ENCODE results near the gene ZNF75A. TPM values are rescaled to one million over a fixed set of nuclear protein-coding genes. Genes with fewer than 3 reads are reported as not detected.
A peak's percentile ranks its signal among the peaks of the same experiment; 100 is the strongest.

The ZNF75A gene
- total RNA-seq, 1 experiment from 2014 or later = 10.3 TPM

- CTCF ChIA-PET = interaction anchor here (2.3 kb wide), 1 partner anchor 15 kb away, joined by 15 read pairs; no protein-coding TSS in a partner anchor
Observed at GRCh38 chr16:3282103-3282729, 23.1 kb upstream of the ZNF75A start.

More at GRCh38 chr16:3282103-3282729, 23.1 kb upstream of the ZNF75A start:
- Histone ChIP-seq H3K4me1 (ENCODE audit: control insufficient read depth in 1 of 2, insufficient read depth in 2 of 2, low read length in 2 of 2) (peaks cover 8 to 21% of the 10 kb centered on the region in 2 experiments; a peak in 2 of 4 replicates), H3K36me3 (ENCODE audit: control insufficient read depth in 1 of 2, insufficient read depth in 2 of 2, low read length in 2 of 2) (peaks cover 12 to 25% of the 10 kb centered on the region in 2 experiments), H2AFZ (ENCODE audit: low read depth, low read length, poor library complexity, severe bottlenecking) (peak overlapping the region; percentile 59), H3K27me3 (ENCODE audit: insufficient read depth, low read length) (peaks cover 4% of the 10 kb centered on the region; the same call in 1 of the 2 replicates), H3K4me3 (replicated peaks in 1 of 2; ENCODE audit: low read depth in 1 of 2, low read length in 2 of 2) (peak overlapping the region; percentile 69 to 91), H3K9me3 (ENCODE audit: control insufficient read depth in 1 of 2, insufficient read depth in 1 of 2, low read depth in 1 of 2, low read length in 2 of 2) (no peaks in the 10 kb centered on the region; a peak in 1 of 4 replicates), H3K9me2 (ENCODE audit: insufficient read depth) (no peaks in the 10 kb centered on the region), H4K20me1 (ENCODE audit: insufficient read depth) (no peaks in the 10 kb centered on the region), H3K4me2 (ENCODE audit: low read length) (peak overlapping the region; percentile 99), H3K27ac (ENCODE audit: low read depth, low read length) (peak overlapping the region; percentile 96), H3K79me2 (ENCODE audit: insufficient read depth, low read length) (peaks cover 38% of the 10 kb centered on the region), H3K9ac (ENCODE audit: low read length) (peak overlapping the region; percentile 83)
- intact Hi-C loops (cut with micrococcal nuclease) = loop anchor here (2.0 kb wide), 1 partner anchor 17 kb away; no protein-coding TSS in a partner anchor
- TF ChIP-seq ATF3 (IDR thresholded peaks at IDR 0.05) (no peak), ZNF274 (IDR thresholded peaks at IDR 0.05; ENCODE audit: low read depth, low read length) (no peak), SIN3A (IDR thresholded peaks at IDR 0.05; ENCODE audit: low read depth) (no peak), MAX (IDR thresholded peaks at IDR 0.05) (no peak), EZH2phosphoT487 (IDR thresholded peaks at IDR 0.05; ENCODE audit: borderline replicate concordance) (no peak), POLR2AphosphoS5 (IDR thresholded peaks at IDR 0.05; ENCODE audit: low read depth, low read length) (no peak), EZH2 (IDR thresholded peaks at IDR 0.05) (no peak), SRF (IDR thresholded peaks at IDR 0.05; ENCODE audit: low read depth) (no peak), CEBPB (IDR thresholded peaks at IDR 0.05; ENCODE audit: low read depth) (no peak), POLR2A (IDR thresholded peaks at IDR 0.05; ENCODE audit: borderline replicate concordance, extremely low read depth, insufficient read depth, insufficient read length) (no peak), CTCF (IDR thresholded peaks at IDR 0.05 in 2 of 3, conservative IDR thresholded peaks at IDR 0.05 in 1 of 3; ENCODE audit: borderline replicate concordance in 1 of 3, insufficient read depth in 1 of 3, low read depth in 2 of 3, low read length in 2 of 3) (no peak), JUND (IDR thresholded peaks at IDR 0.05) (no peak), FOSL1 (IDR thresholded peaks at IDR 0.05; ENCODE audit: low read depth) (no peak), CBX3 (IDR thresholded peaks at IDR 0.05; ENCODE audit: low read depth) (no peak), EGR1 (IDR thresholded peaks at IDR 0.05; ENCODE audit: low read depth) (no peak), SP1 (IDR thresholded peaks at IDR 0.05; ENCODE audit: low read depth) (no peak), YY1 (IDR thresholded peaks at IDR 0.05; ENCODE audit: extremely low read depth, insufficient replicate concordance, low read depth, low read length) (no peak), ZFX (IDR thresholded peaks at IDR 0.05) (no peak), RAD21 (IDR thresholded peaks at IDR 0.05; ENCODE audit: low read depth) (no peak)
- ChIA-PET POLR2A (interaction anchor here (0.9 to 1.4 kb wide), 3 partner anchors 15 to 119 kb away, joined by 3 to 7 read pairs (median 4); partner anchors contain the start of genes ZNF174 and ZSCAN32), RAD21 (ENCODE audit: low non-redundant PET in 1 of 2, low total read pairs in 2 of 2, uncharacterized antibody in 2 of 2, unreplicated experiment in 2 of 2) (interaction anchor here in 1 of 2 experiments (0.7 kb wide), 1 partner anchor 219 kb away, joined by 3 read pairs; the partner anchor contains the start of gene CLUAP1)
- BruUV-seq (replicated peaks) = TSS peak; percentile 88
- DNase-seq (ENCODE audit: low read depth, low spot score) = no peak
- ATAC-seq = peak; percentile 63
